T-helper 1 cell treated with Interleukin-12 subunit alpha and Interleukin-12 subunit beta and Interleukin-4 antibody, amounts not matched to agents 30 μg/mL and 1 μg/mL, for 36 hours (primary cell): Measurements from ENCODE around the gene SLC66A2.

ENCODE experiments used
- H3K27ac Mint-ChIP-seq: one replicate; pipeline ENCODE4 v1.8.0; 2021; ENCODE audit warnings: mild to moderate bottlenecking, mixed read lengths
- H3K27me3 Mint-ChIP-seq: one replicate; pipeline ENCODE4 v1.8.0; 2021; ENCODE audit warnings: low read depth, mixed read lengths
- H3K36me3 Mint-ChIP-seq: one replicate; pipeline ENCODE4 v1.8.0; 2021; ENCODE audit warnings: low read depth, mixed read lengths
- H3K4me1 Mint-ChIP-seq: one replicate; pipeline ENCODE4 v1.8.0; 2021; ENCODE audit warnings: low read depth, mixed read lengths
- H3K4me3 Mint-ChIP-seq: one replicate; pipeline ENCODE4 v1.8.0; 2021; ENCODE audit warnings: mild to moderate bottlenecking, moderate library complexity, mixed read lengths
- H3K9me3 Mint-ChIP-seq: one replicate; pipeline ENCODE4 v1.8.0; 2021; ENCODE audit warnings: mixed read lengths

Gene SLC66A2

GRCh38 chr18:79940126-79940813 lies 11.2 kb downstream of the SLC66A2 start:
- Mint-ChIP-seq H3K27me3 (no peaks in the 10 kb centered on the region), H3K9me3 (peaks cover 19% of the 10 kb centered on the region), H3K36me3 (peaks cover 50% of the 10 kb centered on the region), H3K4me1 (peaks cover 11% of the 10 kb centered on the region), H3K27ac (no peak overlapping the region), H3K4me3 (no peak overlapping the region)

DNA sequence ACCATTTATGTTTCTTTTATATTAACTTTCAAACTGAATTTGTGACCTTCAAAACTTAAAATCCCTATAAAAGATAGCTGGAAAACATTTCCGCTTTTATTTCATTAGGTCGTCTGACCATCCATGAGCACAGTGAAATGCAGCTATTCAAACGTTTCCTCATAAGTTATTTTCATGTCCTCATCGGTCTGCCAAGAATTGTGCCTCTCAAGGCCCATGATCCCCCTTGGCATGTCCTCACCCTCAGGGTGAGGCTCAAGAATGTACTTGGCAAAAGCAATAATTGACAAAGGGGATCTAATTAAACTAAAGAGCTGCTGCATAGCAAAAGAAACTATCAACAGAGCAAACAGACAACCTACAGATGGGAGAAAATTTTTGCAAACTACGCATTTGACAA lies 12.4 kb downstream of the SLC66A2 start:
- no peak overlapping the region for H3K27ac Mint-ChIP-seq
- H3K4me1 Mint-ChIP-seq = peaks cover 1% of the 10 kb centered on the region
- peaks cover 25% of the 10 kb centered on the region for H3K9me3 Mint-ChIP-seq
- H3K36me3 Mint-ChIP-seq = peaks cover 60% of the 10 kb centered on the region
- H3K4me3 Mint-ChIP-seq = no peak overlapping the region
- no peaks in the 10 kb centered on the region for H3K27me3 Mint-ChIP-seq

GRCh38 chr18:79938196-79938595 lies 13.3 kb downstream of the SLC66A2 start:
- no peak overlapping the region for H3K27ac Mint-ChIP-seq
- H3K4me1 Mint-ChIP-seq = no peaks in the 10 kb centered on the region
- peaks cover 69% of the 10 kb centered on the region for H3K36me3 Mint-ChIP-seq
- H3K9me3 Mint-ChIP-seq = peaks cover 34% of the 10 kb centered on the region
- H3K4me3 Mint-ChIP-seq = no peak overlapping the region
- no peaks in the 10 kb centered on the region for H3K27me3 Mint-ChIP-seq

- Mint-ChIP-seq H3K27me3 (no peaks in the 10 kb centered on the region), H3K9me3 (peaks cover 43% of the 10 kb centered on the region), H3K4me3 (no peak overlapping the region), H3K36me3 (peaks cover 75% of the 10 kb centered on the region), H3K4me1 (no peaks in the 10 kb centered on the region), H3K27ac (no peak overlapping the region)
Observed at GRCh38 chr18:79937103-79937860, 14.2 kb downstream of the SLC66A2 start.

DNA sequence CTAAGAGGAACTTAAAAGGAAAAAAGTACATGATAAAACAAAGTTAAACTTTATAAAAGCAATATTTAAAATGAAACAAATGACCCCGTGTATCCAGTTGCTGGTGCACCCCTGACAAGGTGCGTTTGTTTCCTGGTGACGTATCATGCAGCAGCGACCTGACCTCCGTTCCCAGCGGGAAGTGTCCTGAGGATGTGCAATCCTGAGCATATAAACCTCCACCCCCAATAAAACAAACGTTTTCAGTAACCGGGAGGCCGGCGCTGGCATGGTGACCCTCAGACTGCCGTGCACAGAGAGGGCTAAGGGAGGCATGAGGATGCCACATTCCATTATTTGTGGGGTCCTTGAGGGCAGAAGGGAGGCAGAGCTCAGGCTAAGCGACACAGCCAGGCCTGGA lies 14.8 kb downstream of the SLC66A2 start:
- Mint-ChIP-seq H3K27ac (no peak overlapping the region), H3K4me1 (no peaks in the 10 kb centered on the region), H3K9me3 (peaks cover 47% of the 10 kb centered on the region), H3K36me3 (peaks cover 75% of the 10 kb centered on the region), H3K4me3 (no peak overlapping the region), H3K27me3 (no peaks in the 10 kb centered on the region)

DNA sequence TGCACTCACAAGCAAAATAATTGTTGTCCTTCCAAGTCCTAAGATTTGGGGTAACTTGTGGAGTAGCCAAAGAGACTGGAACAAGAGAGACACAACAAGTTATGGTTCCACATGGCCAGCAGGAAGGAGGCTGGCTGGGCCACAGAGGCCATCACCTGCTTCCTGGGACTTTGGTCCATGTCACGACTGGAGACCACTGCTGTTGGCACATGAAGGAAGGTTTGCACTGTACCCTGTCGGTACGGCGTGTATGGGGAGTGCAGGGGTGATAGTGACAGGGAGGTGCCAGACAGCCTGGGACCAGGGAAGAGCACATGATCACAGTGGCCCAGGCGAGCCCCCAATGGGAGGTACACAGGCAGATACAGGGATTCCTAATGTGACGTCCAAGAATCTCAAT lies 15.5 kb downstream of the SLC66A2 start:
- Mint-ChIP-seq H3K9me3 (peaks cover 54% of the 10 kb centered on the region), H3K27ac (no peak overlapping the region), H3K36me3 (peaks cover 80% of the 10 kb centered on the region), H3K27me3 (no peaks in the 10 kb centered on the region), H3K4me3 (no peak overlapping the region), H3K4me1 (no peaks in the 10 kb centered on the region)

- Mint-ChIP-seq H3K27ac (no peak overlapping the region), H3K9me3 (peaks cover 54% of the 10 kb centered on the region), H3K4me1 (no peaks in the 10 kb centered on the region), H3K27me3 (no peaks in the 10 kb centered on the region), H3K4me3 (no peak overlapping the region), H3K36me3 (peaks cover 79% of the 10 kb centered on the region)
Observed at GRCh38 chr18:79935499-79935898, 16.0 kb downstream of the SLC66A2 start.

DNA sequence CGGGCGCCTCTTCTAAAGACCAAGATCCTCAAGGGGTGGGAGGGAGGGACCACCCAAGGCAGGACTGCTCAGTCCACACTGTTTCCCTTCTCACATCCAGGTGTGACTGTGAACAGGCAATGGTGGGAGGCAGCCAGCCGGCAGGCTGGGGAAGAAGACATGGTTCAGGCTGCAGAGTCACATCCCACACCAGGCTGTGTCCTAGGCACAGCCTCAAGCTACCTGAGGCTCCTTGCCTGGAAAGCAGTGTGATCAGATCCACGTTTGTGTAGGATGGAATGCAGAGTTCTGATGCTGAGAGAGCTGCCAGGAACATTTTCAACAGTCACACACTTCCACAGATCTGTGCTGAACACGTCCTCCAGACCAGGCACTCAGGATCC lies 16.4 kb downstream of the SLC66A2 start:
- Mint-ChIP-seq H3K4me1 (no peaks in the 10 kb centered on the region), H3K36me3 (peaks cover 81% of the 10 kb centered on the region), H3K4me3 (no peak overlapping the region), H3K27me3 (no peaks in the 10 kb centered on the region), H3K9me3 (peaks cover 58% of the 10 kb centered on the region), H3K27ac (no peak overlapping the region)

GRCh38 chr18:79934311-79935097 lies 16.9 kb downstream of the SLC66A2 start:
- peaks cover 64% of the 10 kb centered on the region for H3K9me3 Mint-ChIP-seq
- no peaks in the 10 kb centered on the region for H3K4me1 Mint-ChIP-seq
- H3K36me3 Mint-ChIP-seq = peaks cover 82% of the 10 kb centered on the region
- H3K4me3 Mint-ChIP-seq = no peak overlapping the region
- H3K27ac Mint-ChIP-seq = no peak overlapping the region
- no peaks in the 10 kb centered on the region for H3K27me3 Mint-ChIP-seq

- H3K36me3 Mint-ChIP-seq = peaks cover 83% of the 10 kb centered on the region
- no peak overlapping the region for H3K27ac Mint-ChIP-seq
- no peaks in the 10 kb centered on the region for H3K4me1 Mint-ChIP-seq
- H3K4me3 Mint-ChIP-seq = no peak overlapping the region
- H3K9me3 Mint-ChIP-seq = peaks cover 71% of the 10 kb centered on the region
- H3K27me3 Mint-ChIP-seq = no peaks in the 10 kb centered on the region
Observed at GRCh38 chr18:79933765-79934164, 17.7 kb downstream of the SLC66A2 start.

DNA sequence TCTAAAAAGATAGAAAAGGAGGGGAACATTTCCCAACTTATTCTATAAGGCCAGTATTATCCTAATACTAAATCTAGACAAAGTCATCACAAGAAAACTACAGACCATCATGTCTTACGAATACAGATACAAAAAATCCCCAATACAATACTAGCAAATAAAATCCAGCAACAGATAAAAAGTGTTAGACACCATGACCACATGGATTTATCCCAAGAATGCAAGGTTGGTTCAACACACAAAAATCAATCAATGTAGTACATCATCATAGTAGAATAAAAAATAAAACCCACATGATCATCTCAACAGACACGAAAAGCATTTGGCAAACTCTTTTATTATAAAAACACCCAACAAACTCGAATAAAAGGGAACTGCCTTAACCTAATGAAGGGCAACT lies 18.5 kb downstream of the SLC66A2 start:
- no peak overlapping the region for H3K27ac Mint-ChIP-seq
- no peak overlapping the region for H3K4me3 Mint-ChIP-seq
- peaks cover 84% of the 10 kb centered on the region for H3K36me3 Mint-ChIP-seq
- no peaks in the 10 kb centered on the region for H3K27me3 Mint-ChIP-seq
- H3K9me3 Mint-ChIP-seq = peaks cover 74% of the 10 kb centered on the region
- H3K4me1 Mint-ChIP-seq = no peaks in the 10 kb centered on the region

DNA sequence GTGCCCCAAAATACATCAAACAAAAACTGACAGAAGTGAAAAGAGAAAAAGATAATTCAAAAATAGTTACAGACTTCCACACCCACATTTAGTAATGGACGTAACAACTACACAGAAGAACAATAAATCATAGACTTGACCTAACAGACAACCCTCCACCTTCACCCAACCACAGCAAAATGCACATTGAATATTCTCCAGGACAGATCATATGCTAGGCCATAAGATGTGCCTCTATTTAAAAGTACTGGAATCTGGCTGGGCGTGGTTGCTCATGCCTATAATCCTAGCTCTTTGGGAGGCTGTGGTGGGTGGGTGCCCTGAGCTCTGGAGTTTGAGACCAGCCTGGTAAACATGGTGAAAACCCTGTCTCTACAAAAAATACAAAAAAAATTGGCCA lies 20.0 kb downstream of the SLC66A2 start:
- H3K27ac Mint-ChIP-seq = no peak overlapping the region
- H3K36me3 Mint-ChIP-seq = peaks cover 71% of the 10 kb centered on the region
- H3K27me3 Mint-ChIP-seq = no peaks in the 10 kb centered on the region
- H3K4me1 Mint-ChIP-seq = no peaks in the 10 kb centered on the region
- H3K4me3 Mint-ChIP-seq = no peak overlapping the region
- peaks cover 67% of the 10 kb centered on the region for H3K9me3 Mint-ChIP-seq

DNA sequence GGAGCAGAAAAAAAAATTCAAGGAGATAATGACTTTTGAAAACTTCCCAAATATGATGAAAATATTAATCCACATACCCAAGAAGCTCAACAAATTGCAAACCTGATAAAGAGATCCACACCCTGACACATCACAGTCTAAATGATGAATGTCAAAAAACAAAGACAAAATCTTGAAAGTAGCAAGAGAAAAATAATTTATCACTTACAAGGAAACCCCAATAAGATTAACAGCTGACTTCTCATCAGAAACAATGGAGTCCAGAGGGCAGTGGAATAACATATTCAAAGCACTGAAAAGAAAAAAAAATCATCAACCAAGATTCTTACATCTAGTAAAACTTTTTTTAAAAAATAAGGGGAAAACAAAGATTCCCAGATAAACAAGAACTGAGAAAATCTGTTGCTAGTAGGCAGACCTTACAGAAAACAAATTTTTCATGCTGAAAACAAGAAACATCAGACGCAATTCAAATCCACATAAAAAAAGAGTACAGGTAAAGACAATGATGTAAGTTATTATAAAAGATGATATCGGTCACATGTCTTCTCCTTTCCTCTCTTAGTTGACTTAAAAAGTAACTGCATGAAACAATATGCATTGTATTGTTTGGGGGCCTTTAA lies 21.3 kb downstream of the SLC66A2 start:
- Mint-ChIP-seq H3K4me3 (no peak overlapping the region), H3K36me3 (peaks cover 57% of the 10 kb centered on the region), H3K27ac (no peak overlapping the region), H3K9me3 (peaks cover 54% of the 10 kb centered on the region), H3K27me3 (no peaks in the 10 kb centered on the region), H3K4me1 (no peaks in the 10 kb centered on the region)

DNA sequence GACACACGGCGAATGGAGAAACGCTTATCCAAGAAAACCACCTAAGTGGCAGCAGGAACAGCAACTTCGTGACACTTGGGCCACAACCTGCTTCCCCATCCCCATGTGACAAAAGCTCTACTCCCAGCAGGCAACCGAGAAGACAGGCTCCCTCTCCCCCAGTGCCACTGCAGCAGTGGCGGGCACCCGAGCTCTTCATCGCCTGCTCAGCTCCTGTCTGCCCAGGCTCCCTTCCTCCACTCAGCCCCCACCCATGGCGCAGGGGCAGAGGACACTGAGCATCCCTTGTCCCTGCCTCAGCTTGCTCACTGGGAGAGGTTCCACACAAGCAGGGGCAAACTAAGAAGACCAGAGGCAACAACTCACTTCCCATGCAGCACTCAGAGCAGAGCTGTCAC lies 22.9 kb downstream of the SLC66A2 start:
- H3K4me1 Mint-ChIP-seq = no peaks in the 10 kb centered on the region
- peaks cover 50% of the 10 kb centered on the region for H3K36me3 Mint-ChIP-seq
- no peaks in the 10 kb centered on the region for H3K27me3 Mint-ChIP-seq
- no peak overlapping the region for H3K4me3 Mint-ChIP-seq
- H3K9me3 Mint-ChIP-seq = peaks cover 44% of the 10 kb centered on the region
- no peak overlapping the region for H3K27ac Mint-ChIP-seq
